ENCODE measurements around the gene PIRT. TPM values are rescaled to one million over a fixed set of nuclear protein-coding genes. Genes with fewer than 3 reads are reported as not detected.
"Not testable (repeated sequence)": the region's sequence is repeated elsewhere in the genome, so short reads cannot be mapped to it uniquely, and the experiment has no call there.

Gene PIRT
- total and polyA plus RNA-seq, 2 of the 8 experiments (the other 6 are each of a cell fraction or from before 2014, with no cell fraction given): 0.03 TPM; not detected in 1

GRCh38 chr17:10857976-10858375 is 20.1 kb upstream of the PIRT start:
- no peaks in the 10 kb centered on the region for H3K36me3 ChIP-seq (ENCODE audit: control insufficient read depth in 2 of 4, insufficient read depth in 4 of 4, low read length in 3 of 4)
- H3K4me3 ChIP-seq (ENCODE audit: extremely low read depth in 1 of 4, insufficient read depth in 2 of 4, low read depth in 3 of 4, low read length in 4 of 4): no peak overlapping the region
- no peak overlapping the region for H3K18ac ChIP-seq (ENCODE audit: extremely low read depth, low read length)
- no peaks in the 10 kb centered on the region for H3K4me1 ChIP-seq (replicated peaks in 1 of 4; ENCODE audit: control insufficient read depth in 3 of 4, insufficient read depth in 4 of 4, low read length in 3 of 4)
- H2BK15ac ChIP-seq (ENCODE audit: low read length): no peak overlapping the region
- H3K27ac ChIP-seq (ENCODE audit: low read depth, low read length): no peak overlapping the region
- POLR2A ChIA-PET (ENCODE audit: partially characterized antibody): no interaction called here
- no peak overlapping the region for H2AFZ ChIP-seq (ENCODE audit: low read length)
- WGBS, 2 experiments (ENCODE audit: extremely low coverage in 1 of 2, insufficient coverage in 1 of 2, insufficient read length in 1 of 2, insufficient replicate concordance in 2 of 2, low coverage in 1 of 2, low lambda C conversion rate in 2 of 2, missing lambda C conversion rate in 1 of 2): 54% methylated on average over 4 of the region's 4 CpGs; no CpG with 5 or more reads in 1 of the 2 experiments
- H3K27me3 ChIP-seq (replicated peaks in 1 of 4; ENCODE audit: control insufficient read depth in 3 of 4, extremely low read depth in 1 of 4, insufficient read depth in 3 of 4, low read length in 3 of 4): no peaks in the 10 kb centered on the region
- no peak for FAIRE-seq
- CTCF ChIA-PET (ENCODE audit: partially characterized antibody): no interaction called here
- H2BK5ac ChIP-seq (ENCODE audit: low read depth, low read length): no peak overlapping the region
- H2BK12ac ChIP-seq (ENCODE audit: low read depth, low read length): no peak overlapping the region
- H3K9ac ChIP-seq (replicated peaks in 1 of 4; ENCODE audit: extremely low read depth in 1 of 4, low read depth in 3 of 4, low read length in 3 of 4): no peak overlapping the region
- no peaks in the 10 kb centered on the region for H3K79me2 ChIP-seq (ENCODE audit: control insufficient read depth in 1 of 2, insufficient read depth in 2 of 2, low read length in 2 of 2)
- H3K4ac ChIP-seq (replicated peaks; ENCODE audit: insufficient read length, low read depth, low read length): no peak overlapping the region
- no peak for DNase-seq (ENCODE audit: low read depth in 1 of 2, low spot score in 2 of 2)
- no peaks in the 10 kb centered on the region for H3K23me2 ChIP-seq (ENCODE audit: low read depth, low read length)
- H3K9me3 ChIP-seq (ENCODE audit: insufficient read depth in 2 of 2, low read depth in 1 of 2, low read length in 1 of 2): no peaks in the 10 kb centered on the region
- no peak overlapping the region for H4K91ac ChIP-seq (replicated peaks; ENCODE audit: insufficient read length, low read length)
- no peak overlapping the region for H3K23ac ChIP-seq (ENCODE audit: insufficient read length)
- H3K56ac ChIP-seq (replicated peaks; ENCODE audit: insufficient read length, low read depth, low read length): no peak overlapping the region
- H2AK5ac ChIP-seq (ENCODE audit: low read depth, low read length): no peak overlapping the region
- no peaks in the 10 kb centered on the region for H3K79me1 ChIP-seq (ENCODE audit: low read depth, low read length)
- H2BK20ac ChIP-seq (ENCODE audit: low read length): no peak overlapping the region
- H2BK120ac ChIP-seq (replicated peaks; ENCODE audit: low read depth, low read length): no peak overlapping the region
- H3K14ac ChIP-seq (ENCODE audit: insufficient read length): no peak overlapping the region
- no peaks in the 10 kb centered on the region for H4K20me1 ChIP-seq (replicated peaks in 1 of 2; ENCODE audit: control insufficient read depth in 1 of 2, insufficient read depth in 2 of 2, low read length in 2 of 2)
- no peak overlapping the region for H4K8ac ChIP-seq (ENCODE audit: extremely low read depth, insufficient read depth, low read length)
- H4K5ac ChIP-seq (ENCODE audit: insufficient read length, low read depth, low read length): no peak overlapping the region
- H3K4me2 ChIP-seq (ENCODE audit: insufficient read depth in 1 of 2, low read depth in 2 of 2, low read length in 2 of 2): no peak overlapping the region
- TF ChIP-seq JUN (IDR thresholded peaks at IDR 0.05; ENCODE audit: low read depth, low read length): no peak

DNA sequence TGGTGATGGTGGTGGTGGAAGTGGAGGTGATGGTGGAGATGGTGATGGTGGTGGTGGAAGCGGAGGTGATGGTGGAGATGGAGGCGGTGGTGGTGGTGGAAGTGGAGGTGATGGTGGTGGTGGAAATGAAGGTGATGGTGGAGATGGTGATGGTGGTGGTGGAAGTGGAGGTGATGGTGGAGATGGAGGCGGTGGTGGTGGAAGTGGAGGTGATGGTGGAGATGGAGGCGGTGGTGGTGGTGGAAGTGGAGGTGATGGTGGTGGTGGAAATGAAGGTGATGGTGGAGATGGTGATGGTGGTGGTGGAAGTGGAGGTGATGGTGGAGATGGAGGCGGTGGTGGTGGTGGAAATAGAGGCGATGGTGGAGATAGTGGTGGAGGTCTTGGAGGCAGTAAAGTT is 8.7 kb upstream of the PIRT start:
- H3K56ac ChIP-seq (replicated peaks; ENCODE audit: insufficient read length, low read depth, low read length); H2BK15ac ChIP-seq (ENCODE audit: low read length); H3K79me1 ChIP-seq (ENCODE audit: low read depth, low read length); H4K5ac ChIP-seq (ENCODE audit: insufficient read length, low read depth, low read length); H3K79me2 ChIP-seq (ENCODE audit: control insufficient read depth in 1 of 2, insufficient read depth in 2 of 2, low read length in 2 of 2); DNase-seq (ENCODE audit: low read depth in 1 of 2, low spot score in 2 of 2); H2BK20ac ChIP-seq (ENCODE audit: low read length); H3K27me3 ChIP-seq (replicated peaks in 1 of 4; ENCODE audit: control insufficient read depth in 3 of 4, extremely low read depth in 1 of 4, insufficient read depth in 3 of 4, low read length in 3 of 4); H2BK12ac ChIP-seq (ENCODE audit: low read depth, low read length); H3K9ac ChIP-seq (replicated peaks in 1 of 4; ENCODE audit: extremely low read depth in 1 of 4, low read depth in 3 of 4, low read length in 3 of 4); FAIRE-seq; H3K4me2 ChIP-seq (ENCODE audit: insufficient read depth in 1 of 2, low read depth in 2 of 2, low read length in 2 of 2); H2BK120ac ChIP-seq (replicated peaks; ENCODE audit: low read depth, low read length); H3K27ac ChIP-seq (ENCODE audit: low read depth, low read length); H3K4me3 ChIP-seq (ENCODE audit: extremely low read depth in 1 of 4, insufficient read depth in 2 of 4, low read depth in 3 of 4, low read length in 4 of 4); H3K36me3 ChIP-seq (ENCODE audit: control insufficient read depth in 2 of 4, insufficient read depth in 4 of 4, low read length in 3 of 4); H3K14ac ChIP-seq (ENCODE audit: insufficient read length); H4K91ac ChIP-seq (replicated peaks; ENCODE audit: insufficient read length, low read length); H3K4ac ChIP-seq (replicated peaks; ENCODE audit: insufficient read length, low read depth, low read length); H4K8ac ChIP-seq (ENCODE audit: extremely low read depth, insufficient read depth, low read length); H3K9me3 ChIP-seq (ENCODE audit: insufficient read depth in 2 of 2, low read depth in 1 of 2, low read length in 1 of 2); H2AFZ ChIP-seq (ENCODE audit: low read length); H2AK5ac ChIP-seq (ENCODE audit: low read depth, low read length); H4K20me1 ChIP-seq (replicated peaks in 1 of 2; ENCODE audit: control insufficient read depth in 1 of 2, insufficient read depth in 2 of 2, low read length in 2 of 2); H3K4me1 ChIP-seq (replicated peaks in 1 of 4; ENCODE audit: control insufficient read depth in 3 of 4, insufficient read depth in 4 of 4, low read length in 3 of 4); H3K18ac ChIP-seq (ENCODE audit: extremely low read depth, low read length); H2BK5ac ChIP-seq (ENCODE audit: low read depth, low read length); POLR2A ChIA-PET (ENCODE audit: partially characterized antibody); H3K23ac ChIP-seq (ENCODE audit: insufficient read length): not testable (repeated sequence)
- CTCF ChIA-PET (ENCODE audit: partially characterized antibody): interaction anchor here (0.7 to 10.0 kb wide), 6 partner anchors 25 to 210 kb away, joined by 3 to 88 read pairs (median 4); no protein-coding TSS in a partner anchor
- WGBS, 2 experiments (ENCODE audit: extremely low coverage in 1 of 2, insufficient coverage in 1 of 2, insufficient read length in 1 of 2, insufficient replicate concordance in 2 of 2, low coverage in 1 of 2, low lambda C conversion rate in 2 of 2, missing lambda C conversion rate in 1 of 2): 93% methylated on average over 4 of the region's 6 CpGs; no CpG with 5 or more reads in 1 of the 2 experiments
- peaks cover 17% of the 10 kb centered on the region; the same call in 1 of the 2 replicates for H3K23me2 ChIP-seq (ENCODE audit: low read depth, low read length)

All from H1 (cell line).